ENCODE measurements around the gene TMEM203. TPM values are rescaled to one million over a fixed set of nuclear protein-coding genes. Genes with fewer than 3 reads are reported as not detected.

TMEM203 gene
- total and polyA plus RNA-seq, 4 donors = 19.9 to 27.5 (median 21.5) TPM

DNA sequence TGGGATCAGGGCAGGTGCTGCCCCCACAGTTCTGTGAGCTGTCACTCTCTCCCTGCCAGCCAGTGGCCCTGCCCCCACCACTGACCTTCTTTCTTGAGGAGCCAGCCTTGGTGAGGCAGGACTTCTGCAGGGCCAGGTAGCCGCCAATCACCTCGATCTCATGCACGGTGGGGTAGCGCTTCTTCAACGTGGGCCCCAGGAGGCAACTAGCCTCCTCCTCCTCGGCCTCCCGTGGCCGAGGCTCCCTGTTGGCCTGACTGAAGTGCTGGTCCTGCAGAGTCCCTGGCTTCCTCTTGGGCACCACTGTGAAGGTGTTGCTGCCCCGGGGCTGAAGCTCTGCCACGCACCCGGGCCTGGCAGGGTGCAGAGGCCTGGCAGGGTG, 6.6 kb downstream of the TMEM203 start (continued):
- TF ChIP-seq SP1 (IDR thresholded peaks at IDR 0.05) = no peak
- no peak for TF ChIP-seq FOXA1 (IDR thresholded peaks at IDR 0.05)
- no peak for TF ChIP-seq GABPA (IDR thresholded peaks at IDR 0.05 in 1 of 2, conservative IDR thresholded peaks at IDR 0.05 in 1 of 2)
- TF ChIP-seq JUND (IDR thresholded peaks at IDR 0.05) = no peak
- TF ChIP-seq YY1 (IDR thresholded peaks at IDR 0.05) = no peak
- no peak for TF ChIP-seq FOXA2 (IDR thresholded peaks at IDR 0.05)

DNA sequence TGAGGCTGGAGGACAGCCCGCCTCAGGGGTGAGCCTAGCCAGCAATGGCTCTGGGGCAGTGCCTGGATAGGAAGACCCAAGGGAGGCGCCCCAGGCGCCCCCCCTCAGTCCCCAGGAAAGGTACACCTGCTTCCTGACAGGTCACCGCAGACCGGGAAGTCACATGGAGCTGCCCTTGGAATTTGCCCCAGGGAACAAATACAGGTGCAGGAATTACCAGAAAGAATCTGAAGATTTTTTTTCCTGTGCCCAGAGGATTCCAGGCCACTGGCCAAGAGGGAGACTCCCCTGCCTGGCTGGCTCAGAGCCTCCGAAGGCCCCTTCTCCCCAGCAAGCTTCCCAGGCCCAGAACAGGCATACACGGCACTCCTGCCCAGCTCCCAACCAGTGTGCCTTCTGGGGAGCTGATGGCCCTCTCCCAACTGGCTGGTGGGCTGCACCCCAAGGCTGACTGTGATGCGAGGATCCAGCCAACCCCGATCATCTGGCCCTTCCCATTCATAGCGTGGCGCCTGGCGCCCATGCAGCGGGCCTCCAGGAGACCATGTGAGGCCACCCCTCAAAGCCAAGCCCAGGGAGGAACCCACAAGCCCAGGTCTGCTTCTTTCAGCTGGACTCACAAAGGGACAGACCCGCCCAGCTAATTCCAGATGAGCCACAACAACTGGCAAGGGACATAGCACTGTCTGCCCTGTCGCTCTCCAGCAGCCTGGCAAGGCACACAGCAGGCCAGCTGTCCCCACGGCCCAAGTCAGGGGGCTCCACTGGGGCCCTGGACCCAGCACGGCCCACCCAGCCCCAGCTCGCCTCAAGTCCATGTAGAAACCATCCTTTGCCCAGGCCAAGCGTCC, 7.2 kb downstream of the TMEM203 start:
- Histone ChIP-seq H3K9me3 (ENCODE audit: control insufficient read depth in 4 of 4, low read length in 3 of 4) (no peaks in the 10 kb centered on the region), H3K27me3 (ENCODE audit: control insufficient read depth in 4 of 4, insufficient read depth in 4 of 4, low read length in 3 of 4) (no peaks in the 10 kb centered on the region), H3K4me3 (ENCODE audit: low read depth in 1 of 3, low read length in 3 of 3) (peak overlapping the region; percentile 66 to 90 (median 66)), H3K9ac (ENCODE audit: low read depth in 1 of 2, low read length in 2 of 2) (peak overlapping the region in 1 of 2 donors; percentile 66), H3K36me3 (ENCODE audit: control insufficient read depth in 4 of 4, insufficient read depth in 3 of 4, low read depth in 1 of 4, low read length in 3 of 4) (no peaks in the 10 kb centered on the region), H3K27ac (ENCODE audit: low read depth in 1 of 2, low read length in 2 of 2) (peak overlapping the region; percentile 81 to 84), H3K4me1 (ENCODE audit: control insufficient read depth in 4 of 4, insufficient read depth in 4 of 4, low read length in 3 of 4) (peaks cover 33 to 84% (median 70%) of the 10 kb centered on the region in 4 donors)
- 41% methylated on average over 19 of the region's 19 CpGs for WGBS
- TF ChIP-seq HNF4G (IDR thresholded peaks at IDR 0.05) (no peak), GABPA (IDR thresholded peaks at IDR 0.05 in 1 of 2, conservative IDR thresholded peaks at IDR 0.05 in 1 of 2) (peak in 1 of 2 donors; percentile 67), EGR1 (IDR thresholded peaks at IDR 0.05; ENCODE audit: low read depth in 2 of 2) (peak; percentile 21 to 54), RXRA (IDR thresholded peaks at IDR 0.05) (peak; percentile 78 to 86), TAF1 (conservative IDR thresholded peaks at IDR 0.05) (no peak), HNF4A (conservative IDR thresholded peaks at IDR 0.05) (peak; percentile 91 to 95), SP1 (IDR thresholded peaks at IDR 0.05) (peak; percentile 72), FOXA2 (IDR thresholded peaks at IDR 0.05) (peak; percentile 27), JUND (IDR thresholded peaks at IDR 0.05) (peak in 1 of 2 donors; percentile 54), NR2F2 (IDR thresholded peaks at IDR 0.05) (peak; percentile 50), RAD21 (IDR thresholded peaks at IDR 0.05) (peak in 1 of 2 donors; percentile 8), FOXA1 (IDR thresholded peaks at IDR 0.05) (no peak), YY1 (IDR thresholded peaks at IDR 0.05) (peak; percentile 63)
- TF ChIP-seq, protein P1, sequence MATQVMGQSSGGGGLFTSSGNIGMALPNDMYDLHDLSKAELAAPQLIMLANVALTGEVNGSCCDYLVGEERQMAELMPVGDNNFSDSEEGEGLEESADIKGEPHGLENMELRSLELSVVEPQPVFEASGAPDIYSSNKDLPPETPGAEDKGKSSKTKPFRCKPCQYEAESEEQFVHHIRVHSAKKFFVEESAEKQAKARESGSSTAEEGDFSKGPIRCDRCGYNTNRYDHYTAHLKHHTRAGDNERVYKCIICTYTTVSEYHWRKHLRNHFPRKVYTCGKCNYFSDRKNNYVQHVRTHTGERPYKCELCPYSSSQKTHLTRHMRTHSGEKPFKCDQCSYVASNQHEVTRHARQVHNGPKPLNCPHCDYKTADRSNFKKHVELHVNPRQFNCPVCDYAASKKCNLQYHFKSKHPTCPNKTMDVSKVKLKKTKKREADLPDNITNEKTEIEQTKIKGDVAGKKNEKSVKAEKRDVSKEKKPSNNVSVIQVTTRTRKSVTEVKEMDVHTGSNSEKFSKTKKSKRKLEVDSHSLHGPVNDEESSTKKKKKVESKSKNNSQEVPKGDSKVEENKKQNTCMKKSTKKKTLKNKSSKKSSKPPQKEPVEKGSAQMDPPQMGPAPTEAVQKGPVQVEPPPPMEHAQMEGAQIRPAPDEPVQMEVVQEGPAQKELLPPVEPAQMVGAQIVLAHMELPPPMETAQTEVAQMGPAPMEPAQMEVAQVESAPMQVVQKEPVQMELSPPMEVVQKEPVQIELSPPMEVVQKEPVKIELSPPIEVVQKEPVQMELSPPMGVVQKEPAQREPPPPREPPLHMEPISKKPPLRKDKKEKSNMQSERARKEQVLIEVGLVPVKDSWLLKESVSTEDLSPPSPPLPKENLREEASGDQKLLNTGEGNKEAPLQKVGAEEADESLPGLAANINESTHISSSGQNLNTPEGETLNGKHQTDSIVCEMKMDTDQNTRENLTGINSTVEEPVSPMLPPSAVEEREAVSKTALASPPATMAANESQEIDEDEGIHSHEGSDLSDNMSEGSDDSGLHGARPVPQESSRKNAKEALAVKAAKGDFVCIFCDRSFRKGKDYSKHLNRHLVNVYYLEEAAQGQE (IDR thresholded peaks at IDR 0.05) = peak; percentile 50
- TF ChIP-seq, protein P2, sequence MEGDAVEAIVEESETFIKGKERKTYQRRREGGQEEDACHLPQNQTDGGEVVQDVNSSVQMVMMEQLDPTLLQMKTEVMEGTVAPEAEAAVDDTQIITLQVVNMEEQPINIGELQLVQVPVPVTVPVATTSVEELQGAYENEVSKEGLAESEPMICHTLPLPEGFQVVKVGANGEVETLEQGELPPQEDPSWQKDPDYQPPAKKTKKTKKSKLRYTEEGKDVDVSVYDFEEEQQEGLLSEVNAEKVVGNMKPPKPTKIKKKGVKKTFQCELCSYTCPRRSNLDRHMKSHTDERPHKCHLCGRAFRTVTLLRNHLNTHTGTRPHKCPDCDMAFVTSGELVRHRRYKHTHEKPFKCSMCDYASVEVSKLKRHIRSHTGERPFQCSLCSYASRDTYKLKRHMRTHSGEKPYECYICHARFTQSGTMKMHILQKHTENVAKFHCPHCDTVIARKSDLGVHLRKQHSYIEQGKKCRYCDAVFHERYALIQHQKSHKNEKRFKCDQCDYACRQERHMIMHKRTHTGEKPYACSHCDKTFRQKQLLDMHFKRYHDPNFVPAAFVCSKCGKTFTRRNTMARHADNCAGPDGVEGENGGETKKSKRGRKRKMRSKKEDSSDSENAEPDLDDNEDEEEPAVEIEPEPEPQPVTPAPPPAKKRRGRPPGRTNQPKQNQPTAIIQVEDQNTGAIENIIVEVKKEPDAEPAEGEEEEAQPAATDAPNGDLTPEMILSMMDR (IDR thresholded peaks at IDR 0.05; ENCODE audit: low read depth, low read length, missing input control) = no peak
- TF ChIP-seq, protein P3, sequence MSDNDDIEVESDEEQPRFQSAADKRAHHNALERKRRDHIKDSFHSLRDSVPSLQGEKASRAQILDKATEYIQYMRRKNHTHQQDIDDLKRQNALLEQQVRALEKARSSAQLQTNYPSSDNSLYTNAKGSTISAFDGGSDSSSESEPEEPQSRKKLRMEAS (IDR thresholded peaks at IDR 0.05) = peak; percentile 94
- TF ChIP-seq, protein P4, sequence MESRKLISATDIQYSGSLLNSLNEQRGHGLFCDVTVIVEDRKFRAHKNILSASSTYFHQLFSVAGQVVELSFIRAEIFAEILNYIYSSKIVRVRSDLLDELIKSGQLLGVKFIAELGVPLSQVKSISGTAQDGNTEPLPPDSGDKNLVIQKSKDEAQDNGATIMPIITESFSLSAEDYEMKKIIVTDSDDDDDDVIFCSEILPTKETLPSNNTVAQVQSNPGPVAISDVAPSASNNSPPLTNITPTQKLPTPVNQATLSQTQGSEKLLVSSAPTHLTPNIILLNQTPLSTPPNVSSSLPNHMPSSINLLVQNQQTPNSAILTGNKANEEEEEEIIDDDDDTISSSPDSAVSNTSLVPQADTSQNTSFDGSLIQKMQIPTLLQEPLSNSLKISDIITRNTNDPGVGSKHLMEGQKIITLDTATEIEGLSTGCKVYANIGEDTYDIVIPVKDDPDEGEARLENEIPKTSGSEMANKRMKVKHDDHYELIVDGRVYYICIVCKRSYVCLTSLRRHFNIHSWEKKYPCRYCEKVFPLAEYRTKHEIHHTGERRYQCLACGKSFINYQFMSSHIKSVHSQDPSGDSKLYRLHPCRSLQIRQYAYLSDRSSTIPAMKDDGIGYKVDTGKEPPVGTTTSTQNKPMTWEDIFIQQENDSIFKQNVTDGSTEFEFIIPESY (IDR thresholded peaks at IDR 0.05) = no peak
- TF ChIP-seq, protein P5, sequence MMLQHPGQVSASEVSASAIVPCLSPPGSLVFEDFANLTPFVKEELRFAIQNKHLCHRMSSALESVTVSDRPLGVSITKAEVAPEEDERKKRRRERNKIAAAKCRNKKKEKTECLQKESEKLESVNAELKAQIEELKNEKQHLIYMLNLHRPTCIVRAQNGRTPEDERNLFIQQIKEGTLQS (IDR thresholded peaks at IDR 0.05) = no peak
- no peak for DNase-seq (ENCODE audit: low spot score)
